Osteocyte (in vitro differentiated cells): Measurements from ENCODE around the gene SLC48A1. TPM values are rescaled to one million over a fixed set of nuclear protein-coding genes. Genes with fewer than 3 reads are reported as not detected.

Experiments
- DNase-seq: peaks from one replicate; pipeline ENCODE4 v3.0.0; 2021; ENCODE audit warnings: mixed read lengths; ENCODE audit not compliant: unreplicated experiment; ENCODE audit errors: extremely low spot score
- H3K27ac Mint-ChIP-seq: one replicate; pipeline ENCODE4 v1.8.0; 2021; ENCODE audit warnings: mild to moderate bottlenecking, mixed read lengths; ENCODE audit not compliant: unreplicated experiment
- H3K27me3 Mint-ChIP-seq: one replicate; pipeline ENCODE4 v1.8.0; 2021; ENCODE audit warnings: mixed read lengths; ENCODE audit not compliant: unreplicated experiment
- H3K36me3 Mint-ChIP-seq: one replicate; pipeline ENCODE4 v1.8.0; 2021; ENCODE audit warnings: mixed read lengths; ENCODE audit not compliant: unreplicated experiment
- H3K4me1 Mint-ChIP-seq: one replicate; pipeline ENCODE4 v1.8.0; 2021; ENCODE audit warnings: mixed read lengths; ENCODE audit not compliant: unreplicated experiment
- H3K4me3 Mint-ChIP-seq: one replicate; pipeline ENCODE4 v1.8.0; 2021; ENCODE audit warnings: mild to moderate bottlenecking, moderate library complexity, mixed read lengths; ENCODE audit not compliant: unreplicated experiment
- H3K9me3 Mint-ChIP-seq: one replicate; pipeline ENCODE4 v1.8.0; 2021; ENCODE audit warnings: mixed read lengths; ENCODE audit not compliant: unreplicated experiment
- total RNA-seq: library from RNA; stranded (reverse); gene quantifications from 2 replicates; pipeline ENCODE4 v1.2.1, GENCODE V29; 2021
- TF ChIP-seq, protein P1 (sequence below): fragments of 200-600 bp; sonication (generic); IDR thresholded peaks from 2 replicates; pipeline ENCODE4 v1.5.0; 2021; ENCODE audit warnings: antibody characterized with exemption, mild to moderate bottlenecking, moderate library complexity

Gene SLC48A1
- total RNA-seq, 1 donor from 2014 or later = 21.2 TPM

DNA sequence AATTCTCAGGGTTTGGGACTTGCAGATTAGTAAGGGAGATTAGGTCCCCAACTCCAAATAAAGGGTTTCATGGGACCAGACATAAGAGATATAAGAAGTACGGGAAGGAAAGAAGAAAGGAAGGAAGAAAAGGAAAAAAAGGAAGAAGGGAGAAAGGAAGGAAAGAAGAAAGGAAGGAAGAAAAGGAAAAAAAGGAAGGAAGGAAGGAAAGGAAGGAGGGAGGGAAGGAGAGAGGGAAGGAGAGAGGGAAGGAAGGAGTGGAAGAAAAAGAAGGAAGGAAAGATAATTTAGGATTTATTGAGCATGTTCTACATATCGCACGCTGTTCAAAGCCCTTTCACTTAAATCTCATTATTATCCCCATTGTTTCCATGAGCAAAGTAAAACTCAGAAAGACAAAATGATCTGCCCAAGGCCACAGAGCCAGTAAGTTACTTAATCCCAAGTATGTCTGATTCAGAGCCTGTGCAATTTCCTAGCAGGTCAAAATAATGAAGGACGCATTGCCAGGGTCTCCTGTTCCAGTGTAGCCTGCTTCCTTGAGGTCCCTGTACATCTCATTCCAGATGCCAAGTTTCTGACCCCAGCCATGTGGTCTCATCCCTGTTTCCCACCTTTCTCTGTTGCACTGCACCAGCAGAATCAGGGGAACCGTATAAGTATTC is 50.5 kb downstream of the SLC48A1 start:
- Mint-ChIP-seq H3K9me3 (no peaks in the 10 kb centered on the region), H3K4me3 (no peak overlapping the region), H3K36me3 (no peaks in the 10 kb centered on the region), H3K27me3 (no peaks in the 10 kb centered on the region), H3K27ac (no peak overlapping the region), H3K4me1 (peaks cover 65% of the 10 kb centered on the region)
- DNase-seq = no peak
- TF ChIP-seq, protein P1, sequence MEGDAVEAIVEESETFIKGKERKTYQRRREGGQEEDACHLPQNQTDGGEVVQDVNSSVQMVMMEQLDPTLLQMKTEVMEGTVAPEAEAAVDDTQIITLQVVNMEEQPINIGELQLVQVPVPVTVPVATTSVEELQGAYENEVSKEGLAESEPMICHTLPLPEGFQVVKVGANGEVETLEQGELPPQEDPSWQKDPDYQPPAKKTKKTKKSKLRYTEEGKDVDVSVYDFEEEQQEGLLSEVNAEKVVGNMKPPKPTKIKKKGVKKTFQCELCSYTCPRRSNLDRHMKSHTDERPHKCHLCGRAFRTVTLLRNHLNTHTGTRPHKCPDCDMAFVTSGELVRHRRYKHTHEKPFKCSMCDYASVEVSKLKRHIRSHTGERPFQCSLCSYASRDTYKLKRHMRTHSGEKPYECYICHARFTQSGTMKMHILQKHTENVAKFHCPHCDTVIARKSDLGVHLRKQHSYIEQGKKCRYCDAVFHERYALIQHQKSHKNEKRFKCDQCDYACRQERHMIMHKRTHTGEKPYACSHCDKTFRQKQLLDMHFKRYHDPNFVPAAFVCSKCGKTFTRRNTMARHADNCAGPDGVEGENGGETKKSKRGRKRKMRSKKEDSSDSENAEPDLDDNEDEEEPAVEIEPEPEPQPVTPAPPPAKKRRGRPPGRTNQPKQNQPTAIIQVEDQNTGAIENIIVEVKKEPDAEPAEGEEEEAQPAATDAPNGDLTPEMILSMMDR = no peak

DNA sequence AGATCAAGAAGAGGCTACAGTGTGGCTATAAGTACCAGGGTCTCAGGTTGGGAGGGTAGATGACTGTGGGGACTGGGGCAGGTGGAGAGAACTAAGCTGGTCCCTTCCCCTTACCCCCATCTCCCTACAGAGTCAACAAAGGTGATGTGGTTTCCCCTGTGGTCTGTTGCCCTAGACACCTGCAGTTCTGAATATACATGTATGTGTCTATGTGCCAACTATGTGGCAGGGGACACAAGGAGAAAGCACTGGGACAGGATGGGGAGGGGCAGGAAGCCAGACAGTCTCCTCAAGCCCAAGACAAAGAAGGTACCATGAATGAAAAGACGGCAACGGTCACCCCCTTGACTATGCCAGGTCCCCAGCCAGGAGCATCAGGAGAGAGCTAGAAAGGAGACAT is 51.2 kb downstream of the SLC48A1 start:
- no peaks in the 10 kb centered on the region for H3K36me3 Mint-ChIP-seq
- no peak for DNase-seq
- H3K4me3 Mint-ChIP-seq = no peak overlapping the region
- H3K4me1 Mint-ChIP-seq = peaks cover 70% of the 10 kb centered on the region
- H3K27me3 Mint-ChIP-seq = no peaks in the 10 kb centered on the region
- TF ChIP-seq, protein P1 = no peak
- no peak overlapping the region for H3K27ac Mint-ChIP-seq
- H3K9me3 Mint-ChIP-seq = no peaks in the 10 kb centered on the region

DNA sequence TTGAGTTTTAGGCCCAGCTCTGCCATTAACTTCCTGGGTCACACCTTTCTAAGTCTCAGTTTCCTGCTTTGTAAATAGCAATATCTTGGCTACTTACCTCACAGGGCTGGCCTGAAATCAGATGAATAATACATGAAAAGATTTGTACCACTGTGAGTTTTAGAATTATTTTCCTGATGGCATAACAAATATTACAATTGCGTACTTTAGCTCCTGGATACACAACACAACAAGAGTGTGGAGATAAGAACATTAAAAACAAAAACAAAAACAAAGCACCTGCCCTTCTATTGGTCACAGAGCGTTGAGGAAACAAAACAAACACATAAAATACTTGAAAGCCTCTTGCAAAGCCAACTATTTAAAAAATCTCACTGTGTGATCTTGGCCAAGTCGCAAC is 51.6 kb downstream of the SLC48A1 start:
- DNase-seq = no peak
- peaks cover 74% of the 10 kb centered on the region for H3K4me1 Mint-ChIP-seq
- H3K4me3 Mint-ChIP-seq = no peak overlapping the region
- no peaks in the 10 kb centered on the region for H3K27me3 Mint-ChIP-seq
- H3K9me3 Mint-ChIP-seq = no peaks in the 10 kb centered on the region
- no peaks in the 10 kb centered on the region for H3K36me3 Mint-ChIP-seq
- TF ChIP-seq, protein P1 = no peak
- H3K27ac Mint-ChIP-seq = no peak overlapping the region

DNA sequence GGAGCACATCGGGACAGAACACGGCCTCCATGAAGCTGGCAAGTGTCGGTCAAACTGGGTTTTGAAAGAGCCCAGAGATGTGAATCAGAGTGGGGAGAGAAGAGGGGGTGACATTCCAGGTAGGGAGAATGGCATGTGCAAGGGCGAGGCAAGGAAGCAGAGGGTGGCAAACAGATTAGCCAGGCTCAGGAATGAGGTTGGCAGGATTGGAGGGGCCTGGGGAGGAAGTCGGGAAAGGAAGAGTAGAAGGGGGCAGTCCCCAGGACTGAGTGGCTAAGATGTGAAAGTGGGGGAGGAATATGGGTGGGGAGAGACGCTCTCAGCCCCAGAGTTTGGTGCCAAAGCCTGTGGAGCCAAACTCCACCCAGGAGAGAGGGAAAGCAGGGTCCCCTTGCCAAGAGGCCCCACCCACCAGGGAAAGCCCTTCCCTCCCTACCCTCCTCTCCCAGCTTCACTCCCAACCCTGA is 52.2 kb downstream of the SLC48A1 start:
- Mint-ChIP-seq H3K4me1 (peaks cover 74% of the 10 kb centered on the region), H3K27me3 (no peaks in the 10 kb centered on the region), H3K9me3 (no peaks in the 10 kb centered on the region), H3K36me3 (no peaks in the 10 kb centered on the region), H3K27ac (no peak overlapping the region), H3K4me3 (no peak overlapping the region)
- no peak for DNase-seq
- TF ChIP-seq, protein P1 = no peak

DNA sequence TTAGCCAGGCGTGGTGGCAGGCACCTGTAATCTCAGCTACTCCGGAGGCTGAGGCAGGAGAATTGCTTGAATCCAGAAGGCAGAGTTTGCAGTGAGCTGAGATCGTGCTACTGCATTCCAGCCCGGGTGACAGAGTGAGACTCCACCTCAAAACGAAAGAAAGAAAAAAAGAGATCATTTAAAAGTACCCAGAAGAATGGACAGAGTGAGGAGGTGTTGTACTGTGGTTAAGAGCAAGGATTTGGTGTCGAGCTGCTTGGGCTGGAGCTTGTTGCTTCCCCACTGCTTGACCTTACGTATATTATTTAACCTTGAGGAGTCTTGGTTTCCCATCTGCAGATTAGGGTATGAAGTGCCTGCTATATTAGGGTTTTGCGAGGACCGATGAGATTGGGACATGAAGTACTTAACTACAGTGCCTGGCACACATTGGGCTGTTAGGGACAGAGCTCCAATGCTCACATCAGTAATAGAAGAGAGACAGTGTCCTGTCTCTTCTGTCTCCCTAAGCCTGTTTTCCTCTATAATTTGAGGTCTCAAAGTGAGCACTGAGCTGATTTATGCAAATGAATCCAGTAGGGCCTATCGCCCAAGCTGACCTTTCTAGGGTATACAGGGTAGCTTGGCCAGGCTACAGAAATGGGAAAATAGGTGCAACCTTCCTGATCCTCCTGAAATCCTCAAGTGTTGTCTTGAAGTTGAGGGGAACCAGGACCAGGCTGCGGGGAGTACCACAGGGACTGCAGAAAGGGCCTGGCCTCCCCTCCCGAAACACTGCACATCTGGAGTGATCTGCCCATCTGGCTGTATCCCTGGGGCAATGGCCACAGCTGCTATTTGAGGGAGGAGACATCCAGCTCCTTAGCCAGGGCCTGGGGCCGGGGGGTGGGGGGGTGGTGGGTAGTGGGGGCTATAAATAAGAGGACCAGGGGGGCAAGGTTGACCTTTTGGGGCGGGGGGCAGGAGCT is 55.3 kb downstream of the SLC48A1 start:
- TF ChIP-seq, protein P1 = no peak
- H3K27me3 Mint-ChIP-seq = no peaks in the 10 kb centered on the region
- H3K4me1 Mint-ChIP-seq = peaks cover 47% of the 10 kb centered on the region
- H3K27ac Mint-ChIP-seq = peak overlapping the region; percentile 92
- no peak for DNase-seq
- H3K9me3 Mint-ChIP-seq = no peaks in the 10 kb centered on the region
- H3K4me3 Mint-ChIP-seq = no peak overlapping the region
- no peaks in the 10 kb centered on the region for H3K36me3 Mint-ChIP-seq
